KOPT-K1 (cell line): ENCODE data around the gene RABEPK.
"Not testable (repeated sequence)": the region's sequence is repeated elsewhere in the genome, so short reads cannot be mapped to it uniquely, and the experiment has no call there.

ENCODE experiments used
- H3K27ac ChIP-seq: fragments of 200-600 bp; sonication (generic); 2 replicates; pipeline ENCODE4 v1.5.1; 2016; ENCODE audit warnings: antibody characterized with exemption, mild to moderate bottlenecking, low read depth, low read length; ENCODE audit not compliant: poor library complexity, severe bottlenecking
- H3K36me3 ChIP-seq: fragments of 200-600 bp; sonication (generic); 2 replicates; pipeline ENCODE4 v1.5.1; 2017; ENCODE audit warnings: antibody characterized with exemption, mild to moderate bottlenecking, low read length, moderate library complexity; ENCODE audit not compliant: insufficient read depth
- H3K9me3 ChIP-seq: fragments of 200-600 bp; sonication (generic); 2 replicates; pipeline ENCODE4 v1.5.1; 2017; ENCODE audit warnings: antibody characterized with exemption, low read length, mild to moderate bottlenecking; ENCODE audit not compliant: insufficient read depth, poor library complexity, severe bottlenecking

RABEPK gene

GRCh38 chr9:125258160-125258785 is 57.9 kb downstream of the RABEPK start:
- H3K36me3 ChIP-seq = no peaks in the 10 kb centered on the region
- H3K27ac ChIP-seq = no peak overlapping the region
- H3K9me3 ChIP-seq = no peaks in the 10 kb centered on the region

GRCh38 chr9:125258832-125259534 is 58.6 kb downstream of the RABEPK start:
- no peak overlapping the region for H3K27ac ChIP-seq
- H3K36me3 ChIP-seq = no peaks in the 10 kb centered on the region
- H3K9me3 ChIP-seq = no peaks in the 10 kb centered on the region

DNA sequence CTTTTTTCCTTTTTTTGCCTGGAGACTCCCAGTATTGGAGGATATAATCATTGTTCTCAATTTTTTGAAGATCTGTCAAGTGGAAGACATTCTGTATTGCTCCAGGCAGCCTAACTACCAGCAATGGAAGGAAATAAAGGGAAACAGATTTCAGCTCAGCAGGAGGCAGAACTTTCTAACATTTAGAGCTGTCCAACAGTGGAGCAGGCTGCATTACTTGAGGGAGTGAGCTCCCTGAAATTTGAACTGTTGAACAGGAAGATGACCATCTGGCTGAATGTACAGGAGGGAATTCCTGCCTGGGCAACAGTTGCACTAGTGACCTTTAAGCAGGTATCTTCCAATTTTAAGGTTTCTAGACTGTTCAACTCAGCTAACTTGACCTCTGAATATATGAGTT is 60.2 kb downstream of the RABEPK start:
- no peak overlapping the region for H3K27ac ChIP-seq
- H3K36me3 ChIP-seq = no peaks in the 10 kb centered on the region
- H3K9me3 ChIP-seq = no peaks in the 10 kb centered on the region

DNA sequence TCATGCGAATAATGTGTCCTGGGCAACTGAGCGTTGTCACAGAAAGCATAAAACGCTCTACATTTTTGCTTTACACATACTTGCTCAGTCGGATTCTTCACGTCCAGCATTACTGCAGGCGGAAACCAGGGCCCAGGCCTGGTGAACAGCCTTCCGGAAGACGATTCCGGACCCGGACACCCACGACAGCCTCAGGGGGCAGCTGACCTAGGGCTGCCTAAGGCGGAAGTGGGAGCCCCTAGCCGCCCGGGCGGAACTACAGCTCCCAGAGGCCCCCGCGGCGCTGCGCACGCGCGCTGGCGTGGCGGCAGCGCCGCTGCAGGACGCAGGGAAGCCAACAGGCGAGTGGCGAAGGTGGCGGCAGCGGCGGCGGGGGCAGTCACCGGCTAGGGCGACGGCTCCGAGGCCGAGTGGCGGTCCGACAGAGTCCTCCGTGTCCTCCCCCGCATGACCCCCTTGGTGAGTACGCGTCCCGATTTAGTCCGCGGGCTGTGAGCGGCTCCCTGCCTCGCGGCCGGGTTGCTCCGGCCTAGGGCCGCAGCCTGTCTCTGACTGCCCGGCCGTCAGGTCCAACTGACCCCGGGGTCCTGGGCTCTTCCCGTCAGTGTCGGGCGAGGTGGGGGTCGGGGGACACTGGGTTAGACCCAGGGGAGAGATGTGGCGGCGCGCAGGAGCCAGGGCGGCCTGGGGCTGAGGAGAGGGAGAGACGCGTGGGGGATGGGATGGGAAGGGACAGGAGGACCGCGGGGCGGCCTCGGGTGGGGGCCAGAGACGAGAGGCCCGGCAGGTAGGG is 61.4 kb downstream of the RABEPK start, which contains the start of gene GAPVD1:
Gene GAPVD1 (plus strand): TSS at position 326 of the 793 bp plus-strand sequence. CDS start 37,096 bp downstream, outside the sequence.
- H3K9me3 ChIP-seq = no peaks in the 10 kb centered on the region
- H3K27ac ChIP-seq = peak within 1 kb of the TSS; percentile 82
- peaks cover 4% of the 10 kb centered on the region; the same call in 1 of the 2 replicates for H3K36me3 ChIP-seq

- no peaks in the 10 kb centered on the region for H3K9me3 ChIP-seq
- peaks cover 10% of the 10 kb centered on the region; the same call in 1 of the 2 replicates for H3K36me3 ChIP-seq
- H3K27ac ChIP-seq = peak overlapping the region; percentile 82
Observed at GRCh38 chr9:125262294-125262991, 62.1 kb downstream of the RABEPK start.

GRCh38 chr9:125264068-125264467 is 63.7 kb downstream of the RABEPK start:
- H3K27ac ChIP-seq = peak overlapping the region; percentile 42
- peaks cover 10% of the 10 kb centered on the region; the same call in 1 of the 2 replicates for H3K36me3 ChIP-seq
- not testable (repeated sequence) for H3K9me3 ChIP-seq

DNA sequence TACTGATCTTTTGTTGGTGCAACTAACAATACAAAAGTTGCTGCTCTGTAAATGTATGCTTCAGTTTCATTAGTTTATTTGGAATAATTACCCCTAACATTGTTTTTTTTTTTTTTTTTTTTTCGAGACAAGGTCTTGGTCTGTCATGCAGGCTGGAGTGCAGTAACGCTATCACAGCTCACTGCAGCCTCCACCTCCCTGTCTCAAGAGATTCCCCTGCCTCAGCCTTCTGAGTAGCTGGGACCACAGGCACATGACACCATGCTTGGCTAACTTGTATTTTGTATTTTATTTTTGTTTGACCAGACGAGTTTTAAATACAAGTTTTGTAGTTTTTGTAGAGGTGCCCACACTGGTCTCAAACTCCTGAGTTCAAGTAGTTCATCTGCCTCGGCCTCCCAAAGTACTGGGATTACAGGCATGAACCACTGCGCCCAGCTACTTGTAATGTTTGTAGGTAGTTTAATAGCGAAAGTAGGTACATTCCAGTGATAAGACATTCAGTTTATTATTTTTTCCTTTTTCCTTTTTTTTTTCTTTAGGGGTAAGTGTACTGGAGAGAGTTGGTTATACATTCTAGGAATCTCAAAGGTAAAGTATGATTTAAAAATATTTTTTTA is 68.2 kb downstream of the RABEPK start:
- Histone ChIP-seq H3K36me3 (peaks cover 10% of the 10 kb centered on the region), H3K27ac (no peak overlapping the region), H3K9me3 (no peaks in the 10 kb centered on the region)

DNA sequence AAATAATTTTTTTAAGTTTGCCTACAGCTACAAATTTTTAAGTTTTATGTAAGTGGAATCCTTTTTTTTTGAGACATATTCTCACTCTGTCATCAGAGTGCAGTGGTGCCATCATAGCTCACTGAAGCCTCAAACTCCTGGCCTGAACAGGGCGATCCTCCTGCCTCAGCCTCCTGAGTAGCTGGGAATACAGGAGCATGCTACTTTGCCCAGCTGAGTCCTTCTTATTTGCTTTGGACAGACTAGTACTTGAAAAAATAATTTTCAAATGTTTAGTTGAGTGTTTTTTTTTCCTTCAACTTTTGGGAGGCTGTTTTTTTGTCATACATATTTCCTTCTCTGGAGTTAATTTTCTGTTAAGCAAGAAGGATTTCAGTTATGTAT is 68.7 kb downstream of the RABEPK start:
- Histone ChIP-seq H3K36me3 (peaks cover 10% of the 10 kb centered on the region), H3K27ac (no peak overlapping the region), H3K9me3 (no peaks in the 10 kb centered on the region)

DNA sequence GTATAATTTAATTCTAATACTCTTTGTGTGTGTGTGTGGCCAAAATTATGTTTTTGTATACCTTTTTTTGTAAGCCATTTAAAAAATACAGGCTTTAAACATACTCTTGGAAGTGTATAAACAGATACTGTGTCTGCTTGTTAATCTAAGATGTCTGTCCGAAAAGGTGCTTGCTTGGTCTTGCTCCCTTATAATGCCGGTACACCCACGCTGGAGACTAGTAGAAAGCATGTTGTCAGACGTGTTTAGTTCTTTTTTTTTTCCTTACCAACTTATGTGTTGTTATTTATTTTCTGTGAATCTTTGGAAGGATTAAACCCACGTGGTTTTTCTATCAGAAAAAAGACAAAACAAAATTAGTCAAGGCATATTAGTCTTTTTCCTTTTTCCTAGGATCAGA is 70.7 kb downstream of the RABEPK start:
- Histone ChIP-seq H3K36me3 (peaks cover 10% of the 10 kb centered on the region), H3K9me3 (no peaks in the 10 kb centered on the region), H3K27ac (no peak overlapping the region)

GRCh38 chr9:125272697-125273096 is 72.4 kb downstream of the RABEPK start:
- Histone ChIP-seq H3K27ac (no peak overlapping the region), H3K9me3 (no peaks in the 10 kb centered on the region), H3K36me3 (no peaks in the 10 kb centered on the region; the same call in none of the 2 replicates)

- Histone ChIP-seq H3K27ac (no peak overlapping the region), H3K36me3 (no peaks in the 10 kb centered on the region; the same call in 1 of the 2 replicates), H3K9me3 (no peaks in the 10 kb centered on the region)
Observed at GRCh38 chr9:125276771-125277170, 76.4 kb downstream of the RABEPK start.

GRCh38 chr9:125277411-125277810 is 77.1 kb downstream of the RABEPK start:
- H3K36me3 ChIP-seq = no peaks in the 10 kb centered on the region; the same call in 1 of the 2 replicates
- H3K27ac ChIP-seq = no peak overlapping the region
- no peaks in the 10 kb centered on the region for H3K9me3 ChIP-seq

DNA sequence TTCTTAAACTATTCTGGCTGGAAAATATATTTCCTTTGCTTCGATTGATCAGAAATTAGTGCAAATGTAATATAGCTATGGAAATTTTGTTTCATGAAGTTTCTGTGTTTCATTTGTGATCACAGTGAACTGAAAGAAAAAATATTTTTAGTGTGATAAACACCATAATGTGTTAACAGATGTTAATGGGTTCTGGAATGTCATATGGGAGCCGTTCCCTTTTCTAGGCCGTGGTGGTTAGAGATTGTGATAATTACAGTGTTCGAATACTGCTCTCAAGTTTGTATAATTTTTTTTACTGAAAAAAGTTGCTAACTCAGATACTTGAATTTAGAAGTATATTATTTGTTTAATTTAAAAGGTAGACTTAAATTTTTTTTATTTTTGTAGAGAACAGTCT is 80.6 kb downstream of the RABEPK start:
- no peaks in the 10 kb centered on the region for H3K36me3 ChIP-seq
- no peak overlapping the region for H3K27ac ChIP-seq
- H3K9me3 ChIP-seq = no peaks in the 10 kb centered on the region
